Prostate gland (tissue), 2 donors: Measurements from ENCODE around the gene CDC42.

Experiments used
- POLR2A ChIP-seq: fragments of 450-650 bp; IDR thresholded peaks from one replicate; pipeline ENCODE4 v1.6.1; 2016; ENCODE audit warnings: antibody characterized with exemption, mild to moderate bottlenecking
- POLR2AphosphoS5 ChIP-seq: sonication (generic); formaldehyde crosslinking; IDR thresholded peaks from one replicate; pipeline ENCODE4 v1.6.1; 2017; ENCODE audit warnings: antibody characterized with exemption
- TF ChIP-seq, protein P1 (sequence below), 4 experiments: fragments of 200-600 bp in 2 of 4; fragments of 450-650 bp in 2 of 4; sonication (generic) in 2 of 4; IDR thresholded peaks; 1 replicate in 3 of 4; 2 replicates in 1 of 4; pipeline ENCODE4 v1.5.1; 2016 to 2019; ENCODE audit warnings: antibody characterized with exemption in 4 of 4, mild to moderate bottlenecking in 2 of 4, moderate library complexity in 2 of 4

DNA sequence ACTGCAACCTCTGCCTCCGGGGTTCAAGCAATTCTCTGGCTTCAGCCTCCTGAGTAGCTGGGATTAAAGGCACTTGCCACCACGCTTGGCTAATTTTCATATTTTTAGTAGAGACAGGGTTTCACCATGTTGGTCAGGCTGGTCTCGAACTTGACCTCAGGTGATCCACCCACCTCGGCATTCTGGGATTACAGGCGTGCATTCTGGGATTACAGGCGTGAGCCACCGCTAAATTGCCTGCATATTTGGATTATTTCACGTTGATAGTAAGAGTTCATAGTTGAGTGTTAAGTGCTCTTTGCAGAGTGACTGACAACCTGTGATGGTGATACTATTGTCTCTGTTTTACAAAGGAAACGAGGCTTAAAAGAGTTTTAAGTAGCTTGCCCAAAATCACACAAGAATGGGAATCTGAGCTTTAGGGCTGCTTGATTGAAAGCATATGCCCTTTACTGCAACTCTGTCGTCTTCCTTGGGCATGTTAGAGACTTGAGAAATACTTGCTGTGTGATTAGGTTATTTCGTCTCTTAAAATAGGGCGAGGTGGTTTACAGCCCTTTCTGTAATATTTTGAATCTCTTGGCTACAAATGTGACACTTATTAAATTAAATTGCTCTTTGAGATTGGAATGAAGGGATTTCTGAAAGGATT lies 12.4 kb downstream of the CDC42 start:
- TF ChIP-seq POLR2A (no peak), POLR2AphosphoS5 (no peak)
- TF ChIP-seq, protein P1, sequence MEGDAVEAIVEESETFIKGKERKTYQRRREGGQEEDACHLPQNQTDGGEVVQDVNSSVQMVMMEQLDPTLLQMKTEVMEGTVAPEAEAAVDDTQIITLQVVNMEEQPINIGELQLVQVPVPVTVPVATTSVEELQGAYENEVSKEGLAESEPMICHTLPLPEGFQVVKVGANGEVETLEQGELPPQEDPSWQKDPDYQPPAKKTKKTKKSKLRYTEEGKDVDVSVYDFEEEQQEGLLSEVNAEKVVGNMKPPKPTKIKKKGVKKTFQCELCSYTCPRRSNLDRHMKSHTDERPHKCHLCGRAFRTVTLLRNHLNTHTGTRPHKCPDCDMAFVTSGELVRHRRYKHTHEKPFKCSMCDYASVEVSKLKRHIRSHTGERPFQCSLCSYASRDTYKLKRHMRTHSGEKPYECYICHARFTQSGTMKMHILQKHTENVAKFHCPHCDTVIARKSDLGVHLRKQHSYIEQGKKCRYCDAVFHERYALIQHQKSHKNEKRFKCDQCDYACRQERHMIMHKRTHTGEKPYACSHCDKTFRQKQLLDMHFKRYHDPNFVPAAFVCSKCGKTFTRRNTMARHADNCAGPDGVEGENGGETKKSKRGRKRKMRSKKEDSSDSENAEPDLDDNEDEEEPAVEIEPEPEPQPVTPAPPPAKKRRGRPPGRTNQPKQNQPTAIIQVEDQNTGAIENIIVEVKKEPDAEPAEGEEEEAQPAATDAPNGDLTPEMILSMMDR (IDR thresholded peaks at IDR 0.05), result no peak
